Ishikawa (cell line): ENCODE data around the gene GALNTL6.

Source experiments
- CEBPB ChIP-seq: IDR thresholded peaks from 2 replicates; pipeline ENCODE4 v1.6.1; 2012
- CREB1 ChIP-seq: IDR thresholded peaks from 2 replicates; pipeline ENCODE4 v1.6.1; 2012; ENCODE audit warnings: low read depth
- EGR1 ChIP-seq: IDR thresholded peaks from 2 replicates; pipeline ENCODE4 v1.6.1; 2012
- EP300 ChIP-seq: IDR thresholded peaks from 2 replicates; pipeline ENCODE4 v1.6.1; 2012; ENCODE audit warnings: borderline replicate concordance
- NFIC ChIP-seq: IDR thresholded peaks from 2 replicates; pipeline ENCODE4 v1.6.1; 2012
- RAD21 ChIP-seq: IDR thresholded peaks from 2 replicates; pipeline ENCODE4 v1.6.1; 2012; ENCODE audit warnings: low read depth
- TAF1 ChIP-seq: IDR thresholded peaks from 2 replicates; pipeline ENCODE4 v1.6.1; 2012; ENCODE audit warnings: low read depth, mild to moderate bottlenecking
- TCF12 ChIP-seq: IDR thresholded peaks from 2 replicates; pipeline ENCODE4 v1.6.1; 2012; ENCODE audit warnings: low read depth
- TEAD4 ChIP-seq: IDR thresholded peaks from 2 replicates; pipeline ENCODE4 v1.6.1; 2012
- YY1 ChIP-seq: IDR thresholded peaks from 2 replicates; pipeline ENCODE4 v1.6.1; 2012; ENCODE audit warnings: low read depth
- TF ChIP-seq, protein P1 (sequence below): IDR thresholded peaks from 2 replicates; pipeline ENCODE4 v1.6.1; 2012; ENCODE audit warnings: low read depth, mild to moderate bottlenecking
- TF ChIP-seq, protein P2 (sequence below): IDR thresholded peaks from 2 replicates; pipeline ENCODE4 v1.6.1; 2012

DNA sequence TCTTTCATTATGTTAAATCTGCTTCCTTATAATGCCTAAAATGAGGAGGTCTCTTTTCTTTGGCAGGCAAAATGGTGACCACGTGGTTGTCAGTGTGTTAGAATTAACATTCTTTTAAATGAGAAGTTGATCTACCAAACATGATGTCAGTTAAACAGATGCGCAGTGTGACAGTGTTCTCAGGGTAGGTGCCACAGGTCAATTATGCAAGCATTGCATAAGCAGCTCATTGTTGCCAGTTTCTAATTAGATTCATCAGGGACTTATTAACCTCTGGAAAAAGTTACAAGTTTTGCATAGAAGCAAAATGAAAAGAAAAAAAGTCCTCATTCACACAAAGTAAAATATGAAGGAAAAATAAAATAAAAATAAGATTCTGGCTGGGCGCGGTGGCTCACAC lies 1031.4 kb downstream of the GALNTL6 start:
- TF ChIP-seq, protein P1, sequence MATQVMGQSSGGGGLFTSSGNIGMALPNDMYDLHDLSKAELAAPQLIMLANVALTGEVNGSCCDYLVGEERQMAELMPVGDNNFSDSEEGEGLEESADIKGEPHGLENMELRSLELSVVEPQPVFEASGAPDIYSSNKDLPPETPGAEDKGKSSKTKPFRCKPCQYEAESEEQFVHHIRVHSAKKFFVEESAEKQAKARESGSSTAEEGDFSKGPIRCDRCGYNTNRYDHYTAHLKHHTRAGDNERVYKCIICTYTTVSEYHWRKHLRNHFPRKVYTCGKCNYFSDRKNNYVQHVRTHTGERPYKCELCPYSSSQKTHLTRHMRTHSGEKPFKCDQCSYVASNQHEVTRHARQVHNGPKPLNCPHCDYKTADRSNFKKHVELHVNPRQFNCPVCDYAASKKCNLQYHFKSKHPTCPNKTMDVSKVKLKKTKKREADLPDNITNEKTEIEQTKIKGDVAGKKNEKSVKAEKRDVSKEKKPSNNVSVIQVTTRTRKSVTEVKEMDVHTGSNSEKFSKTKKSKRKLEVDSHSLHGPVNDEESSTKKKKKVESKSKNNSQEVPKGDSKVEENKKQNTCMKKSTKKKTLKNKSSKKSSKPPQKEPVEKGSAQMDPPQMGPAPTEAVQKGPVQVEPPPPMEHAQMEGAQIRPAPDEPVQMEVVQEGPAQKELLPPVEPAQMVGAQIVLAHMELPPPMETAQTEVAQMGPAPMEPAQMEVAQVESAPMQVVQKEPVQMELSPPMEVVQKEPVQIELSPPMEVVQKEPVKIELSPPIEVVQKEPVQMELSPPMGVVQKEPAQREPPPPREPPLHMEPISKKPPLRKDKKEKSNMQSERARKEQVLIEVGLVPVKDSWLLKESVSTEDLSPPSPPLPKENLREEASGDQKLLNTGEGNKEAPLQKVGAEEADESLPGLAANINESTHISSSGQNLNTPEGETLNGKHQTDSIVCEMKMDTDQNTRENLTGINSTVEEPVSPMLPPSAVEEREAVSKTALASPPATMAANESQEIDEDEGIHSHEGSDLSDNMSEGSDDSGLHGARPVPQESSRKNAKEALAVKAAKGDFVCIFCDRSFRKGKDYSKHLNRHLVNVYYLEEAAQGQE = no peak
- TF ChIP-seq TAF1 = no peak
- no peak for TF ChIP-seq CREB1
- TF ChIP-seq RAD21 = no peak
- no peak for TF ChIP-seq NFIC
- TF ChIP-seq EP300 = no peak
- TF ChIP-seq, protein P2, sequence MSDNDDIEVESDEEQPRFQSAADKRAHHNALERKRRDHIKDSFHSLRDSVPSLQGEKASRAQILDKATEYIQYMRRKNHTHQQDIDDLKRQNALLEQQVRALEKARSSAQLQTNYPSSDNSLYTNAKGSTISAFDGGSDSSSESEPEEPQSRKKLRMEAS = no peak
- no peak for TF ChIP-seq EGR1
- TF ChIP-seq CEBPB = no peak
- no peak for TF ChIP-seq YY1
- no peak for TF ChIP-seq TEAD4
- TF ChIP-seq TCF12 = no peak
